WTC11 (cell line): ENCODE measurements around the gene RGL1. TPM values are rescaled to one million over a fixed set of nuclear protein-coding genes. Genes with fewer than 3 reads are reported as not detected.

ENCODE experiments used
- ATAC-seq: fragments of 200-7000 bp; cut with Tn5 transposase; 2 replicates; pipeline ENCODE4 v1.10.0; 2021; ENCODE audit warnings: mild to moderate bottlenecking, moderate library complexity
- CTCF ChIA-PET: fragments of 300-600 bp; sonication (Branson Sonifier 250); formaldehyde crosslinking; loops from one replicate; lab custom pipeline; 2021; ENCODE audit warnings: antibody characterized with exemption; lab: Charles Lee
- POLR2A ChIA-PET: fragments of 350-600 bp; sonication (Branson Sonifier 250); formaldehyde crosslinking; loops from one replicate; lab custom pipeline; 2021; ENCODE audit warnings: antibody characterized with exemption; lab: Charles Lee
- DNase-seq: peaks from one replicate; pipeline ENCODE4 v3.0.0; 2021; ENCODE audit warnings: low spot score
- H3K27ac Mint-ChIP-seq: 2 replicates; pipeline ENCODE4 v1.8.0; 2021; ENCODE audit warnings: mixed read lengths
- H3K27me3 Mint-ChIP-seq: 2 replicates; pipeline ENCODE4 v1.8.0; 2021; ENCODE audit warnings: low read depth, mild to moderate bottlenecking, moderate library complexity, mixed read lengths
- H3K36me3 Mint-ChIP-seq: 2 replicates; pipeline ENCODE4 v1.8.0; 2021; ENCODE audit warnings: mixed read lengths
- H3K4me1 Mint-ChIP-seq: 2 replicates; pipeline ENCODE4 v1.8.0; 2022; ENCODE audit warnings: mixed read lengths
- H3K4me3 Mint-ChIP-seq: 2 replicates; pipeline ENCODE4 v1.8.0; 2021; ENCODE audit warnings: mild to moderate bottlenecking, moderate library complexity, mixed read lengths
- H3K9me3 Mint-ChIP-seq: 2 replicates; pipeline ENCODE4 v1.8.0; 2021; ENCODE audit warnings: mixed read lengths
- ARID4B ChIP-seq: sonication (generic); formaldehyde crosslinking; IDR thresholded peaks from 2 replicates; pipeline ENCODE4 v1.8.0; 2023; ENCODE audit warnings: missing genetic modification reagents, mild to moderate bottlenecking, borderline replicate concordance
- ATF3 ChIP-seq: sonication (generic); formaldehyde crosslinking; conservative IDR thresholded peaks from 2 replicates; pipeline ENCODE4 v1.8.1; 2022; ENCODE audit warnings: mild to moderate bottlenecking, missing genetic modification reagents
- CBFB ChIP-seq: sonication (generic); formaldehyde crosslinking; IDR thresholded peaks from 2 replicates; pipeline ENCODE4 v1.8.1; 2022; ENCODE audit warnings: mild to moderate bottlenecking, low read depth, missing genetic modification reagents
- CREM ChIP-seq: sonication (generic); formaldehyde crosslinking; IDR thresholded peaks from 2 replicates; pipeline ENCODE4 v1.8.1; 2022; ENCODE audit warnings: mild to moderate bottlenecking, missing genetic modification reagents, moderate library complexity
- ERG ChIP-seq: fragments of 250-450 bp; sonication (Bioruptor Pico); IDR thresholded peaks from 2 replicates; pipeline ENCODE4 v1.8.0; 2021; ENCODE audit warnings: mild to moderate bottlenecking
- FOXK1 ChIP-seq: sonication (generic); formaldehyde crosslinking; IDR thresholded peaks from 2 replicates; pipeline ENCODE4 v1.8.0; 2022; ENCODE audit warnings: mild to moderate bottlenecking, moderate library complexity, missing genetic modification reagents
- GTF2I ChIP-seq: fragments of 250-450 bp; sonication (Bioruptor Pico); conservative IDR thresholded peaks from 2 replicates; pipeline ENCODE4 v1.4.0; 2021; ENCODE audit warnings: mild to moderate bottlenecking
- JUN ChIP-seq: sonication (generic); formaldehyde crosslinking; IDR thresholded peaks from 2 replicates; pipeline ENCODE4 v1.8.0; 2023; ENCODE audit warnings: mild to moderate bottlenecking, missing genetic modification reagents
- MAX ChIP-seq: sonication (generic); formaldehyde crosslinking; IDR thresholded peaks from 2 replicates; pipeline ENCODE4 v1.8.0; 2022; ENCODE audit warnings: mild to moderate bottlenecking, missing genetic modification reagents
- MXD4 ChIP-seq: fragments of 250-450 bp; sonication (Bioruptor Pico); IDR thresholded peaks from 2 replicates; pipeline ENCODE4 v1.8.0; 2021; ENCODE audit warnings: mild to moderate bottlenecking, moderate library complexity, borderline replicate concordance
- MYBL2 ChIP-seq: sonication (generic); formaldehyde crosslinking; IDR thresholded peaks from 2 replicates; pipeline ENCODE4 v1.8.1; 2023; ENCODE audit warnings: mild to moderate bottlenecking, moderate library complexity, missing genetic modification reagents
- NR2C2 ChIP-seq: sonication (generic); formaldehyde crosslinking; IDR thresholded peaks from 2 replicates; pipeline ENCODE4 v1.8.0; 2022; ENCODE audit warnings: mild to moderate bottlenecking, missing genetic modification reagents
- TCF7 ChIP-seq: sonication (generic); formaldehyde crosslinking; IDR thresholded peaks from 2 replicates; pipeline ENCODE4 v1.8.0; 2022; ENCODE audit warnings: mild to moderate bottlenecking, low read depth, missing genetic modification reagents, moderate library complexity
- USF2 ChIP-seq: sonication (generic); formaldehyde crosslinking; IDR thresholded peaks from 2 replicates; pipeline ENCODE4 v1.8.1; 2023; ENCODE audit warnings: mild to moderate bottlenecking, missing genetic modification reagents, moderate library complexity
- ZBTB43 ChIP-seq: sonication (generic); formaldehyde crosslinking; IDR thresholded peaks from 2 replicates; pipeline ENCODE4 v1.8.1; 2023; ENCODE audit warnings: mild to moderate bottlenecking, missing genetic modification reagents
- ZNF121 ChIP-seq: sonication (generic); formaldehyde crosslinking; IDR thresholded peaks from 2 replicates; pipeline ENCODE4 v1.8.0; 2023; ENCODE audit warnings: missing genetic modification reagents
- ZNF138 ChIP-seq: sonication (generic); formaldehyde crosslinking; conservative IDR thresholded peaks from 2 replicates; pipeline ENCODE4 v1.8.1; 2022; ENCODE audit warnings: mild to moderate bottlenecking, moderate library complexity, missing genetic modification reagents
- ZNF219 ChIP-seq: sonication (generic); formaldehyde crosslinking; IDR thresholded peaks from 2 replicates; pipeline ENCODE4 v1.8.0; 2023; ENCODE audit warnings: missing genetic modification reagents, mild to moderate bottlenecking, borderline replicate concordance
- ZNF317 ChIP-seq: sonication (generic); formaldehyde crosslinking; IDR thresholded peaks from 2 replicates; pipeline ENCODE4 v1.8.1; 2023; ENCODE audit warnings: low read depth, mild to moderate bottlenecking, moderate library complexity, missing genetic modification reagents, borderline replicate concordance
- total RNA-seq: library from RNA; stranded (reverse); gene quantifications from 3 replicates; pipeline ENCODE4 v1.2.3, GENCODE V29; 2021
- TF ChIP-seq, protein P1 (sequence below): sonication (generic); formaldehyde crosslinking; IDR thresholded peaks from 2 replicates; pipeline ENCODE4 v1.8.1; 2023; ENCODE audit warnings: mild to moderate bottlenecking, missing genetic modification reagents, borderline replicate concordance

The RGL1 gene
- total RNA-seq, 1 experiment from 2014 or later = 1.5 TPM

DNA sequence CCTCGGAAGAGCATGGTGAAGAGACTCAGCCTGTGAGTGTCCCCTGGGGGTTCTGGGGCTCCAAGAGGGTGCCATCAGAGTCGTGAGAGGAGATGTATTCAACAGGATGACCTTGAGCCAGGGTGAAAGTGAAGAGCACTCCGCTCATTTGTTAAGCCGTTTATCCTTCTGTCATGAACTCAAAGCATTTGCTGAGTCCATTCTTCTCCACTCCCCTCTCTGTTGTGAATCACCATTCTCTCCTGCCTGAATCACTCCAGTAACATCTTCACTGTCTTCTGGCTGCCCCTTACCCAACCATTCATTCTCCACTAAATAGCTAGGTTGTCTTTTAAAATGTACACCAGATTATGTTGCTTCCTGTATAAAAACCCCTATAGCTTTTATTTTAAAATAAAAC is 102.2 kb downstream of the RGL1 start (continued):
- no peak for TF ChIP-seq CREM (CRISPR knock-in tag)

GRCh38 chr1:183908079-183908478 is 103.2 kb downstream of the RGL1 start:
- POLR2A ChIA-PET = no interaction called here
- H3K9me3 Mint-ChIP-seq = no peaks in the 10 kb centered on the region
- no peak for DNase-seq
- TF ChIP-seq ATF3 (CRISPR knock-in tag) (no peak), ZNF317 (CRISPR knock-in tag) (no peak), JUN (no peak), ZNF138 (CRISPR knock-in tag) (no peak), ZNF219 (no peak), ERG (CRISPR knock-in tag) (no peak), GTF2I (CRISPR knock-in tag) (no peak), FOXK1 (CRISPR knock-in tag) (no peak), CBFB (no peak), MAX (CRISPR knock-in tag) (no peak), NR2C2 (CRISPR knock-in tag) (no peak)
- TF ChIP-seq, protein P1, sequence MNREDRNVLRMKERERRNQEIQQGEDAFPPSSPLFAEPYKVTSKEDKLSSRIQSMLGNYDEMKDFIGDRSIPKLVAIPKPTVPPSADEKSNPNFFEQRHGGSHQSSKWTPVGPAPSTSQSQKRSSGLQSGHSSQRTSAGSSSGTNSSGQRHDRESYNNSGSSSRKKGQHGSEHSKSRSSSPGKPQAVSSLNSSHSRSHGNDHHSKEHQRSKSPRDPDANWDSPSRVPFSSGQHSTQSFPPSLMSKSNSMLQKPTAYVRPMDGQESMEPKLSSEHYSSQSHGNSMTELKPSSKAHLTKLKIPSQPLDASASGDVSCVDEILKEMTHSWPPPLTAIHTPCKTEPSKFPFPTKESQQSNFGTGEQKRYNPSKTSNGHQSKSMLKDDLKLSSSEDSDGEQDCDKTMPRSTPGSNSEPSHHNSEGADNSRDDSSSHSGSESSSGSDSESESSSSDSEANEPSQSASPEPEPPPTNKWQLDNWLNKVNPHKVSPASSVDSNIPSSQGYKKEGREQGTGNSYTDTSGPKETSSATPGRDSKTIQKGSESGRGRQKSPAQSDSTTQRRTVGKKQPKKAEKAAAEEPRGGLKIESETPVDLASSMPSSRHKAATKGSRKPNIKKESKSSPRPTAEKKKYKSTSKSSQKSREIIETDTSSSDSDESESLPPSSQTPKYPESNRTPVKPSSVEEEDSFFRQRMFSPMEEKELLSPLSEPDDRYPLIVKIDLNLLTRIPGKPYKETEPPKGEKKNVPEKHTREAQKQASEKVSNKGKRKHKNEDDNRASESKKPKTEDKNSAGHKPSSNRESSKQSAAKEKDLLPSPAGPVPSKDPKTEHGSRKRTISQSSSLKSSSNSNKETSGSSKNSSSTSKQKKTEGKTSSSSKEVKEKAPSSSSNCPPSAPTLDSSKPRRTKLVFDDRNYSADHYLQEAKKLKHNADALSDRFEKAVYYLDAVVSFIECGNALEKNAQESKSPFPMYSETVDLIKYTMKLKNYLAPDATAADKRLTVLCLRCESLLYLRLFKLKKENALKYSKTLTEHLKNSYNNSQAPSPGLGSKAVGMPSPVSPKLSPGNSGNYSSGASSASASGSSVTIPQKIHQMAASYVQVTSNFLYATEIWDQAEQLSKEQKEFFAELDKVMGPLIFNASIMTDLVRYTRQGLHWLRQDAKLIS (CRISPR knock-in tag) = no peak
- TF ChIP-seq, all 79 proteins: peak for 0
- H3K4me3 Mint-ChIP-seq = no peak overlapping the region
- ATAC-seq = no peak
- no peaks in the 10 kb centered on the region for H3K27me3 Mint-ChIP-seq
- H3K4me1 Mint-ChIP-seq = peaks cover 8% of the 10 kb centered on the region
- no peak overlapping the region for H3K27ac Mint-ChIP-seq
- CTCF ChIA-PET = interaction anchor here (1.1 kb wide), 1 partner anchor 8 kb away, joined by 3 read pairs; no protein-coding TSS in a partner anchor
- H3K36me3 Mint-ChIP-seq = no peaks in the 10 kb centered on the region

- no peak for ATAC-seq
- ChIA-PET POLR2A (interaction anchor here (1.0 kb wide), 1 partner anchor 132 kb away, joined by 3 read pairs; no protein-coding TSS in a partner anchor), CTCF (no interaction called here)
- Mint-ChIP-seq H3K36me3 (no peaks in the 10 kb centered on the region), H3K27me3 (no peaks in the 10 kb centered on the region), H3K27ac (no peak overlapping the region), H3K4me1 (peaks cover 8% of the 10 kb centered on the region), H3K9me3 (no peaks in the 10 kb centered on the region), H3K4me3 (no peak overlapping the region)
- DNase-seq = no peak
- TF ChIP-seq ZNF121 (CRISPR knock-in tag) (no peak), ERG (CRISPR knock-in tag) (no peak), ARID4B (CRISPR knock-in tag) (no peak), USF2 (CRISPR knock-in tag) (no peak), MYBL2 (no peak), TCF7 (CRISPR knock-in tag) (no peak), ZBTB43 (CRISPR knock-in tag) (no peak), MXD4 (no peak), ZNF138 (CRISPR knock-in tag) (no peak)
Measured at GRCh38 chr1:183909672-183910071, 104.8 kb downstream of the RGL1 start.
